Stimulated activated CD8-positive, alpha-beta memory T cell treated with anti-CD3 and anti-CD28 coated beads, Interleukin-4, amount 100 ng/mL, for 1 hour (primary cell): ENCODE data around the gene CD3G.
A peak's percentile ranks its signal among the peaks of the same experiment; 100 is the strongest.
"Not testable (repeated sequence)": the region's sequence is repeated elsewhere in the genome, so short reads cannot be mapped to it uniquely, and the experiment has no call there.

Experiments
- DNase-seq, 2 donors: peaks; one replicate each; pipeline ENCODE4 v3.0.0-alpha.2; 2020; ENCODE audit warnings: low read depth in 2 of 2, low spot score in 1 of 2

Gene CD3G

DNA sequence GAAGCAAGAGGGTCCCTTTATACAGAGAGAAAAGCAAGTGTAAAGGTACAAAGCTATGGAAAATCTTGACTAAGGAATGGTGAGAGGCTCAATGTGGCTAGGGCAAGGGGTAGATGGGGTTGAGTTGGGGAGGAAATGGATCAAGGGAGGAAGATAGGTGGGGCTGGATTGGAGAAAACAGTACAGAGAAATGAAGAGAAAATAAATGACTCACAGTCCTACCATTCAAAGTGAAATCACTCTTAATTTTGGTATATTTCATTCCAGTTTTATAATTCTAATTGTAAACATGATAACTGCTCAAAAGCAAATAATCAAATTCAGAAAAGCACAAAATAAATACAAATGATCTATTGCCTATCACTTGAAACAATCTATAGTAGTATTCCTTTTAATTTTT, 31.8 kb downstream of the CD3G start:
- DNase-seq = no peak

- DNase-seq = no peak
Observed at GRCh38 chr11:118379497-118379896, 35.4 kb downstream of the CD3G start.

DNA sequence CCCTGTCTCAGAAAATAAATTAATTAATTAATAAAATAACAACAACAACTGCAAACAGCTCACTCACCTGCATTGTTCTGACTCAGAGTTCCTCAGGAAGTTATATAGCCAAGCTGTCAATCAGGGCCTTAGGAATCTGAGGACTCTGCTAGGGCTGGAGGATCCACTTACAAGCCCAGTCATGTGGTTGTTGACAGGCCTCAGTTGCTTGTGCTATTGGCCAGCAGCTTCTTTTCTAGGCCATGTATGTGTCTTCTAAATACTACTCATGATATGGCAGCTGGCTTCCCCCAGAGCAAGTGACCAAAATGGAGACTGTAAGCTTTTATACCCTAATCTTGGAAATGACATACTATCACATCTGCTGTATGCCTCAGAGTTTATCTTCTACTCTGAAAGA, 36.4 kb downstream of the CD3G start:
- DNase-seq = no peak

- DNase-seq = no peak
Observed at GRCh38 chr11:118382954-118383353, 38.8 kb downstream of the CD3G start.

DNA sequence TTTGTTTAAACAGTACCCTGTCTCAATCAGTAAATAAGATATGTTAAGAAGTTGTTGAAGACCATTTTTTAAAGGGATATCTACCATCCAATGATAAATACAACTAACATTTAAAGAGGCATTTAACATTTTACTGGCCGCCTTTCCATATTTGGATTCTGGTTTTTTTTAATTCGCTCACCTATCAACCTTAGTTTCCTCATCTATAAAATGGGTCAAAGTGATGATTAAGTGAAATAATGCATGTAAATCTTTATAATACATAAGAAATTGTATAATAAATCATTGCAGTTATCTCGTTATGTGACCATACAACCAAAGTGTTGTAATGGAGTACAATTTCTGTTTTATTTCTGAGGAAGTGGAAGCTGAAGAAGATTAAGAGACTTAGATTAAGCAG, 39.5 kb downstream of the CD3G start:
- no peak for DNase-seq

GRCh38 chr11:118396097-118396501, 52.0 kb downstream of the CD3G start:
- no peak for DNase-seq

GRCh38 chr11:118397448-118397847, 53.3 kb downstream of the CD3G start:
- no peak for DNase-seq

DNA sequence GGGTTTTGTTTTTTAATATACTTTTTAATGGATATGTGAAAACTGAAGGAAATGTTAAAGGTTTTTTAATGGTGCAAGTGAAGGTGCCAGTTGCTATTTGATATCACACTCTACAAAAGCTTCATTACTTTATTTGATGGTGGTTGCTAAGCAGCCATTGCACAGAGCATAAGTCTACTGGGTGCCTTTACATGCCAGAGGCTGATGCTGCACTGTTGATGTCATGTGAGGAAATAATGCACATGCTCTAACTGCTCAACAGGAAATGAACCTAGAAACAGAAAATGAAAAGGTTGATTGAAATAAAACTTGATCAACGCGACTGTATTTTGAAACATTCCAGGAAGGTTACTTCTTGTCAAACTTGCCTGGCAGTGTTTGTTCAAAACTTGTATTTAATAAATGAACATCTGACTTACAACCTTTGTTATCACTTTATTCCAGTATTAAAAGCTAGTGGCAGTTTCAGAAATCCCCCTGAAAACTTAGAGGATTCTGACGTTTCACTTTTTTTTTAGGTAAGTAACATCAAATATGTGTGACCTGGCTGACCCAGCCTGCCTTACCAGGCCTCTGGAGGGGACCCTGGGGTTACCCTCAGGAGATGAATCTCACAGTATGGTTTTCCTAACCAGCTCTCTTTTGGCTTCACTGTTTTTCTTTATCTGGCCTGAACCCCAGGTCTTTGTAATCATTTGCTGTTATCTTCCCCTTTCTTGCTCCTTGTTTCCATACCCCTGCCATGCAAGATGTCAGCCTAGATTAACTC, 54.8 kb downstream of the CD3G start:
- no peak for DNase-seq

DNA sequence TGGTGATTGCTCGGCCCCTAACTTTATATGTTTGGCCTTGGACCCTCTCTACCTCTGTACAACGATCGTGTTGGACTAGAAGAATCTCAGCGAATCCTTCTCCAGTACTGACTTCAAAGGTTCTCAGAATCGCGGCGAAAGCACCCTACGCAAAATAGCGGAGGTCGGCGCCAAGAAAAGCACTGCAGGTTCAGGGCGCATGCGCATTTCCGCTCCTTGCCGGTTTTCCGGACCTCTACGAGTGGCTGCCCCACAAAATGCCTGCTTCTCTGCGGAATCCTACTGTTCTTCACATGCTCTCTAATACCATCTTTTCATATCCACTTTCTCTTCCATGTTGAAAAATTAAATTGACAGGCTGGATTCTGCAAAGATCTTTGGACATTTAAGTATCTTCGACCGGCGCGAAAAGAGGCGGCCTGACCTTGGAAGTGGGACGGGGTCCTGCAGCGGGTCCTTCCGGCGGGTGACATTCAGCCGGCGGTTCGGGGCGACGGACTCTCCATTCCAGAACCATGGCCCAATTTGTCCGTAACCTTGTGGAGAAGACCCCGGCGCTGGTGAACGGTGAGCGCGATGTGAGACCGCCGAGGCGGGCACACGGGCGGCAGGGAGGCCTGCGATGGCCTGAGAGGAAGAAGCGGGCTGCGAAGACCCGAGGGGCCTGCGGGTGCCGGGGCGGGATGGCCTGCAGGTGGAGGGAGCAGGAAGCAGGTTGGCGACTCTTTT, 57.2 kb downstream of the CD3G start, which contains the start of gene ATP5MG:
Gene ATP5MG (plus strand): TSS at position 456 of the 729 bp plus-strand sequence. CDS start 60 bp downstream, at position 516.
- DNase-seq = peak; percentile 77 to 89

DNA sequence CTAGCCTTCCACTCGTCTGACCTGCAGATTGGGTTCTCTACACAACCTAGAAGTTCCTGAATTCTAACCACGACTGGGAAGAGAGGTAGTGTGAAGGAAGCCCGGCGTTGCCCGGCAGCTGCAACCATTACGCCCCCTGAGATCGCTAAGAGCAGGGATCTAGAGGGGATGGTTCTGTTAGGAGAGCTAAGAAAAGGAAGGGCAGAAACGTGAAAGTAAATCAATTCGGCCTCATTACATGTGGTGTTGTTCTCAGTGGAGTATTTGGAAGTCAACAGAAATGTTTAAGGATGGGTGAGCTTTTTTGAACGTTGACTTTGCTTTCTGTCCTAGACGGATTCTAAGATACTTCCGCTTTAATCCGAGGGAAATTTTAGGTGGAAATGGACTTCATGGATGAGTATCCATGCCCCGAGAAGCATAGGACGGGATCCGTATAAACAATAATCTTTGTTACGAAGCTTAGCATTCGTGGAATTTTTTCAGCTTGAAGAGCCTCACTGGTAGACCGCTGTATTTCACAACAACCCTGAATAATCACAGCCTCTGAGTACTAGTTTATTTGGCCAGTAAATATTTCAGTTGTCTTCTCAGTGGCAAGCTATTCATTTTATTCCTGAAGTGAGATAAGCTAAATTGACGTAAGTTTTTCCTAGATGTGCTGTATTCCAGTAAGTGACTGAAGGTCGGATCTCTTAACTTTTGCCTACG, 57.9 kb downstream of the CD3G start:
- no peak for DNase-seq

GRCh38 chr11:118402594-118402993, 58.5 kb downstream of the CD3G start:
- not testable (repeated sequence) for DNase-seq
